ENCODE results near the gene APOBEC3B. TPM values are rescaled to one million over a fixed set of nuclear protein-coding genes. Genes with fewer than 3 reads are reported as not detected.
"Not testable (repeated sequence)": the region's sequence is repeated elsewhere in the genome, so short reads cannot be mapped to it uniquely, and the experiment has no call there.

Gene APOBEC3B
- total RNA-seq, 2 experiments from 2014 or later: 12.1 to 13.3 TPM

GRCh38 chr22:38943201-38943600 is 38.9 kb upstream of the APOBEC3B start:
- Mint-ChIP-seq H3K9me3 (ENCODE audit: insufficient read depth) (no peaks in the 10 kb centered on the region), H3K27me3 (ENCODE audit: low read depth) (peaks cover 34% of the 10 kb centered on the region), H3K4me1 (ENCODE audit: low read depth) (peaks cover 34% of the 10 kb centered on the region), H3K4me3 (no peak overlapping the region), H3K36me3 (ENCODE audit: low read depth) (no peaks in the 10 kb centered on the region), H3K27ac (no peak overlapping the region)
- ChIA-PET CTCF (interaction anchor here (0.9 to 2.1 kb wide), 4 partner anchors 9 to 74 kb away, joined by 3 to 12 read pairs (median 5); no protein-coding TSS in a partner anchor), POLR2A (interaction anchor here (1.2 kb wide), 1 partner anchor 375 kb away, joined by 3 read pairs; no protein-coding TSS in a partner anchor)
- ATAC-seq (no peak), DNase-seq (no peak)

GRCh38 chr22:38943882-38944281 is 38.3 kb upstream of the APOBEC3B start:
- DNase-seq: no peak
- H3K9me3 Mint-ChIP-seq (ENCODE audit: insufficient read depth): no peaks in the 10 kb centered on the region
- POLR2A ChIA-PET: no interaction called here
- H3K4me1 Mint-ChIP-seq (ENCODE audit: low read depth): peaks cover 34% of the 10 kb centered on the region
- CTCF ChIA-PET: interaction anchor here (1.0 to 2.1 kb wide), 3 partner anchors 30 to 74 kb away, joined by 3 to 12 read pairs (median 3); no protein-coding TSS in a partner anchor
- H3K27ac Mint-ChIP-seq: peak overlapping the region; percentile 48
- no peak overlapping the region for H3K4me3 Mint-ChIP-seq
- no peaks in the 10 kb centered on the region for H3K36me3 Mint-ChIP-seq (ENCODE audit: low read depth)
- no peak for ATAC-seq
- peaks cover 32% of the 10 kb centered on the region for H3K27me3 Mint-ChIP-seq (ENCODE audit: low read depth)

- CTCF ChIA-PET: interaction anchor here (1.0 kb wide), 2 partner anchors 29 to 36 kb away, joined by 3 read pairs; no protein-coding TSS in a partner anchor
- POLR2A ChIA-PET: no interaction called here
- Mint-ChIP-seq H3K36me3 (ENCODE audit: low read depth) (no peaks in the 10 kb centered on the region), H3K9me3 (ENCODE audit: insufficient read depth) (no peaks in the 10 kb centered on the region), H3K4me1 (ENCODE audit: low read depth) (peaks cover 34% of the 10 kb centered on the region), H3K4me3 (no peak overlapping the region), H3K27me3 (ENCODE audit: low read depth) (peaks cover 27% of the 10 kb centered on the region), H3K27ac (no peak overlapping the region)
- no peak for ATAC-seq
- no peak for DNase-seq
Measured at GRCh38 chr22:38944653-38945052, 37.5 kb upstream of the APOBEC3B start.

GRCh38 chr22:38945706-38946338 is 36.3 kb upstream of the APOBEC3B start:
- POLR2A ChIA-PET; H3K4me3 Mint-ChIP-seq; ATAC-seq; CTCF ChIA-PET; DNase-seq; H3K9me3 Mint-ChIP-seq (ENCODE audit: insufficient read depth); H3K36me3 Mint-ChIP-seq (ENCODE audit: low read depth); H3K27ac Mint-ChIP-seq: not testable (repeated sequence)
- Mint-ChIP-seq H3K4me1 (ENCODE audit: low read depth) (peaks cover 34% of the 10 kb centered on the region), H3K27me3 (ENCODE audit: low read depth) (peaks cover 25% of the 10 kb centered on the region)

- Mint-ChIP-seq H3K27me3 (ENCODE audit: low read depth) (peaks cover 25% of the 10 kb centered on the region), H3K4me1 (ENCODE audit: low read depth) (peaks cover 25% of the 10 kb centered on the region), H3K4me3 (no peak overlapping the region), H3K36me3 (ENCODE audit: low read depth) (no peaks in the 10 kb centered on the region), H3K9me3 (ENCODE audit: insufficient read depth) (no peaks in the 10 kb centered on the region), H3K27ac (no peak overlapping the region)
- ChIA-PET POLR2A (no interaction called here), CTCF (interaction anchor here (1.0 kb wide), 1 partner anchor 77 kb away, joined by 3 read pairs; no protein-coding TSS in a partner anchor)
- ATAC-seq (no peak), DNase-seq (no peak)
Measured at GRCh38 chr22:38946771-38947170, 35.4 kb upstream of the APOBEC3B start.

GRCh38 chr22:38947321-38948140 is 34.6 kb upstream of the APOBEC3B start:
- no peak for DNase-seq
- CTCF ChIA-PET: interaction anchor here (1.0 kb wide), 2 partner anchors 24 to 78 kb away, joined by 3 read pairs; no protein-coding TSS in a partner anchor

GRCh38 chr22:38948181-38948940 is 33.8 kb upstream of the APOBEC3B start:
- H3K36me3 Mint-ChIP-seq (ENCODE audit: low read depth): no peaks in the 10 kb centered on the region
- no peaks in the 10 kb centered on the region for H3K9me3 Mint-ChIP-seq (ENCODE audit: insufficient read depth)
- H3K4me1 Mint-ChIP-seq (ENCODE audit: low read depth): peaks cover 19% of the 10 kb centered on the region
- ChIA-PET POLR2A (no interaction called here), CTCF (interaction anchor here (1.0 kb wide), 1 partner anchor 23 kb away, joined by 3 read pairs; no protein-coding TSS in a partner anchor)
- peaks cover 21% of the 10 kb centered on the region for H3K27me3 Mint-ChIP-seq (ENCODE audit: low read depth)
- no peak for DNase-seq
- no peak overlapping the region for H3K27ac Mint-ChIP-seq
- H3K4me3 Mint-ChIP-seq: no peak overlapping the region
- ATAC-seq: no peak

More at GRCh38 chr22:38947321-38948140, 34.6 kb upstream of the APOBEC3B start:
- H3K9me3 Mint-ChIP-seq (ENCODE audit: insufficient read depth): no peaks in the 10 kb centered on the region
- peaks cover 25% of the 10 kb centered on the region for H3K27me3 Mint-ChIP-seq (ENCODE audit: low read depth)
- no peaks in the 10 kb centered on the region for H3K36me3 Mint-ChIP-seq (ENCODE audit: low read depth)
- ATAC-seq: no peak
- H3K27ac Mint-ChIP-seq: no peak overlapping the region
- peaks cover 22% of the 10 kb centered on the region for H3K4me1 Mint-ChIP-seq (ENCODE audit: low read depth)
- H3K4me3 Mint-ChIP-seq: no peak overlapping the region
- POLR2A ChIA-PET: no interaction called here

GRCh38 chr22:38949889-38950405 is 32.2 kb upstream of the APOBEC3B start:
- H3K9me3 Mint-ChIP-seq (ENCODE audit: insufficient read depth): no peaks in the 10 kb centered on the region
- CTCF ChIA-PET: interaction anchor here (0.7 kb wide), 1 partner anchor 80 kb away, joined by 3 read pairs; no protein-coding TSS in a partner anchor
- no peak overlapping the region for H3K4me3 Mint-ChIP-seq
- H3K27ac Mint-ChIP-seq: no peak overlapping the region
- H3K27me3 Mint-ChIP-seq (ENCODE audit: low read depth): peaks cover 15% of the 10 kb centered on the region
- POLR2A ChIA-PET: no interaction called here
- no peaks in the 10 kb centered on the region for H3K36me3 Mint-ChIP-seq (ENCODE audit: low read depth)
- DNase-seq (no peak), ATAC-seq (no peak)
- peaks cover 25% of the 10 kb centered on the region for H3K4me1 Mint-ChIP-seq (ENCODE audit: low read depth)

- peaks cover 12% of the 10 kb centered on the region for H3K27me3 Mint-ChIP-seq (ENCODE audit: low read depth)
- no peaks in the 10 kb centered on the region for H3K9me3 Mint-ChIP-seq (ENCODE audit: insufficient read depth)
- no peak overlapping the region for H3K4me3 Mint-ChIP-seq
- ChIA-PET CTCF (interaction anchor here (1.9 kb wide), 1 partner anchor 53 kb away, joined by 8 read pairs; no protein-coding TSS in a partner anchor), POLR2A (no interaction called here)
- H3K4me1 Mint-ChIP-seq (ENCODE audit: low read depth): peaks cover 32% of the 10 kb centered on the region
- DNase-seq (no peak), ATAC-seq (no peak)
- no peaks in the 10 kb centered on the region for H3K36me3 Mint-ChIP-seq (ENCODE audit: low read depth)
- no peak overlapping the region for H3K27ac Mint-ChIP-seq
Measured at GRCh38 chr22:38950527-38951295, 31.4 kb upstream of the APOBEC3B start.

GRCh38 chr22:38951734-38952133 is 30.4 kb upstream of the APOBEC3B start:
- no peak overlapping the region for H3K4me3 Mint-ChIP-seq
- no peaks in the 10 kb centered on the region for H3K9me3 Mint-ChIP-seq (ENCODE audit: insufficient read depth)
- H3K36me3 Mint-ChIP-seq (ENCODE audit: low read depth): no peaks in the 10 kb centered on the region
- no peak overlapping the region for H3K27ac Mint-ChIP-seq
- H3K4me1 Mint-ChIP-seq (ENCODE audit: low read depth): peaks cover 34% of the 10 kb centered on the region
- peaks cover 3% of the 10 kb centered on the region for H3K27me3 Mint-ChIP-seq (ENCODE audit: low read depth)
- ChIA-PET CTCF (interaction anchor here (1.0 to 6.2 kb wide), 4 partner anchors 9 to 82 kb away, joined by 3 to 28 read pairs (median 6); no protein-coding TSS in a partner anchor), POLR2A (interaction anchor here (0.8 kb wide), 1 partner anchor 21 kb away, joined by 3 read pairs; no protein-coding TSS in a partner anchor)
- ATAC-seq (no peak), DNase-seq (no peak)
